ENCODE measurements around the gene CBLC. TPM values are rescaled to one million over a fixed set of nuclear protein-coding genes. Genes with fewer than 3 reads are reported as not detected.

Gene CBLC
- total RNA-seq, 1 experiment from 2014 or later, result 15.9 TPM

DNA sequence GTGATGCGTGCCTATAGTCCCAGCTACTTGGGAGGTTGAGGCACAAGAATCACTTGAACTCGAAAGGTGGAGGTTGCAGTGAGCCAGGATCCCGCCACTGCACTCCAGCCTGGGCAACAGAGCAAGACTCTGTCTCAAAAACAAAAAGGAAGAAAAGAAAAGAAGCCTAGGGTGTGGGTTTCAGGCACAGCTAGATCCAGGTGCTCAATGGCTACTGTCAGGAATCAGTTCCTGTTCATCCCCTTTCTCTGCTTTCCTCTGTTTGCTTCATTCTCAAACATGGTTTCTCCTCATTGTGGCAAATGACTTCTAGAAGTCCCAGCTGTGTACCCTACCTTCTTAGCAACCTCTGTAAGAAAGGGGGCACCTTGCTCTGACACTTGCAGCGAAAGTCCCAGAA lies 5.9 kb downstream of the CBLC start:
- Mint-ChIP-seq H3K4me3 (no peak overlapping the region; a peak in 1 of 5 replicates), H3K27ac (no peak overlapping the region), H3K27me3 (ENCODE audit: low read depth) (no peaks in the 10 kb centered on the region), H3K36me3 (ENCODE audit: insufficient read depth in 1 of 3, low read depth in 3 of 3) (peaks cover 4 to 24% (median 15%) of the 10 kb centered on the region in 3 experiments; a peak in 6 of 7 replicates), H3K9me3 (no peaks in the 10 kb centered on the region; a peak in 1 of 5 replicates), H3K4me1 (peaks cover 6 to 7% of the 10 kb centered on the region in 2 experiments)
- Histone ChIP-seq H3K9me3 (ENCODE audit: control insufficient read depth, low read depth, low read length) (no peaks in the 10 kb centered on the region), H2BK5ac (ENCODE audit: insufficient read length, low read length) (no peak overlapping the region), H3K9ac (ENCODE audit: extremely low read depth, insufficient read length, low read length) (no peak overlapping the region), H3K56ac (ENCODE audit: insufficient read length, low read depth, low read length) (no peak overlapping the region), H2BK12ac (ENCODE audit: insufficient read length, low read depth, low read length) (no peak overlapping the region), H2BK15ac (ENCODE audit: low read depth, low read length) (no peak overlapping the region), H3K18ac (ENCODE audit: insufficient read length, low read depth, low read length) (no peak overlapping the region), H3T11ph (ENCODE audit: low read length) (no peak overlapping the region), H3K79me2 (ENCODE audit: insufficient read depth, low read length) (no peaks in the 10 kb centered on the region), H3K23ac (ENCODE audit: insufficient read length, low read depth, low read length) (no peak overlapping the region), H2AK5ac (ENCODE audit: insufficient read length, low read length) (no peak overlapping the region), H4K5ac (ENCODE audit: insufficient read length, low read depth, low read length) (no peak overlapping the region), H4K91ac (ENCODE audit: insufficient read length, low read depth, low read length) (no peak overlapping the region), H3K79me1 (ENCODE audit: insufficient read depth, low read depth, low read length, poor library complexity, severe bottlenecking) (no peaks in the 10 kb centered on the region), H3K4ac (ENCODE audit: low read depth, low read length) (no peak overlapping the region), H2BK20ac (ENCODE audit: low read depth, low read length, poor library complexity, severe bottlenecking) (no peak overlapping the region), H4K8ac (replicated peaks; ENCODE audit: insufficient read length, low read depth, low read length) (no peak overlapping the region), H3K4me1 (ENCODE audit: insufficient read depth, low read length) (no peaks in the 10 kb centered on the region), H3K27me3 (ENCODE audit: insufficient read depth, low read length) (no peaks in the 10 kb centered on the region), H3K4me2 (ENCODE audit: insufficient read depth, insufficient read length, low read length) (no peak overlapping the region), H2AFZ (ENCODE audit: low read length) (no peak overlapping the region), H3K14ac (ENCODE audit: insufficient read depth, low read length) (no peak overlapping the region), H3K23me2 (ENCODE audit: insufficient read length, low read depth, low read length, poor library complexity, severe bottlenecking) (no peaks in the 10 kb centered on the region), H3K27ac (ENCODE audit: insufficient read length, low read depth, low read length) (no peak overlapping the region), H4K20me1 (ENCODE audit: control insufficient read depth, insufficient read depth, insufficient read length) (no peaks in the 10 kb centered on the region), H2BK120ac (ENCODE audit: low read depth, low read length, poor library complexity, severe bottlenecking) (no peak overlapping the region)
- no CpG with 5 or more reads among the region's 4 CpGs for whole genome bisulfite sequencing (ENCODE audit: extremely low coverage, insufficient read length, low lambda C conversion rate)
- DNase-seq, result no peak
- TF ChIP-seq CTCF (conservative IDR thresholded peaks at IDR 0.05), result no peak
